Measurements from ENCODE around the gene APOL2.

APOL2 gene

GRCh38 chr22:36238373-36239149 is 766 bp downstream of the APOL2 start:
- no peak for DNase-seq
- no peak overlapping the region for H3K27ac ChIP-seq (ENCODE audit: low read depth, low read length)
- no peak overlapping the region for H2BK120ac ChIP-seq (ENCODE audit: low read depth, low read length)
- H3K4ac ChIP-seq (ENCODE audit: low read depth, low read length): no peak overlapping the region
- H3K4me1 ChIP-seq (ENCODE audit: control insufficient read depth, low read depth, low read length): peaks cover 2% of the 10 kb centered on the region
- H3K56ac ChIP-seq (ENCODE audit: low read length): peak overlapping the region; percentile 67
- no peak overlapping the region for H4K5ac ChIP-seq (ENCODE audit: low read length)
- H2AK5ac ChIP-seq (ENCODE audit: low read length): no peak overlapping the region
- no peaks in the 10 kb centered on the region for H3K36me3 ChIP-seq (ENCODE audit: control insufficient read depth, insufficient read depth, low read length)
- H3K4me3 ChIP-seq (ENCODE audit: low read length): no peak overlapping the region
- no CpG with 5 or more reads among the region's 5 CpGs for WGBS (ENCODE audit: extremely low coverage, insufficient coverage, low lambda C conversion rate)
- H2BK15ac ChIP-seq (replicated peaks; ENCODE audit: low read depth): no peak overlapping the region
- H3K18ac ChIP-seq (ENCODE audit: low read length): no peak overlapping the region
- H4K8ac ChIP-seq (ENCODE audit: low read depth, low read length): no peak overlapping the region
- peak overlapping the region; percentile 60 for H3K9ac ChIP-seq (ENCODE audit: low read length)
- H3K27me3 ChIP-seq (ENCODE audit: insufficient read depth, low read length, poor library complexity): no peaks in the 10 kb centered on the region
- H3K23ac ChIP-seq (ENCODE audit: low read length): no peak overlapping the region
- H3K4me2 ChIP-seq (ENCODE audit: low read length): no peak overlapping the region
- no peak overlapping the region for H2BK5ac ChIP-seq (ENCODE audit: low read length)
- no peaks in the 10 kb centered on the region for H3K79me1 ChIP-seq (ENCODE audit: low read length)
- H3K79me2 ChIP-seq (ENCODE audit: control insufficient read depth, insufficient read depth, low read length): no peaks in the 10 kb centered on the region

GRCh38 chr22:36237462-36238372 is 1.6 kb downstream of the APOL2 start:
- Histone ChIP-seq H3K18ac (ENCODE audit: low read length) (no peak overlapping the region), H3K23ac (ENCODE audit: low read length) (no peak overlapping the region), H2AK5ac (ENCODE audit: low read length) (no peak overlapping the region), H3K79me1 (ENCODE audit: low read length) (no peaks in the 10 kb centered on the region), H3K36me3 (ENCODE audit: control insufficient read depth, insufficient read depth, low read length) (no peaks in the 10 kb centered on the region), H3K4me1 (ENCODE audit: control insufficient read depth, low read depth, low read length) (peaks cover 2% of the 10 kb centered on the region), H3K27ac (ENCODE audit: low read depth, low read length) (no peak overlapping the region), H3K4me2 (ENCODE audit: low read length) (no peak overlapping the region), H3K9ac (ENCODE audit: low read length) (no peak overlapping the region), H3K56ac (ENCODE audit: low read length) (no peak overlapping the region), H2BK15ac (replicated peaks; ENCODE audit: low read depth) (no peak overlapping the region), H3K79me2 (ENCODE audit: control insufficient read depth, insufficient read depth, low read length) (no peaks in the 10 kb centered on the region), H3K4me3 (ENCODE audit: low read length) (no peak overlapping the region), H3K4ac (ENCODE audit: low read depth, low read length) (no peak overlapping the region), H4K8ac (ENCODE audit: low read depth, low read length) (no peak overlapping the region), H3K27me3 (ENCODE audit: insufficient read depth, low read length, poor library complexity) (no peaks in the 10 kb centered on the region), H4K5ac (ENCODE audit: low read length) (no peak overlapping the region), H2BK5ac (ENCODE audit: low read length) (no peak overlapping the region), H2BK120ac (ENCODE audit: low read depth, low read length) (no peak overlapping the region)
- no CpG with 5 or more reads among the region's 12 CpGs for WGBS (ENCODE audit: extremely low coverage, insufficient coverage, low lambda C conversion rate)
- no peak for DNase-seq

- H3K79me1 ChIP-seq (ENCODE audit: low read length): no peaks in the 10 kb centered on the region
- no peak overlapping the region for H3K27ac ChIP-seq (ENCODE audit: low read depth, low read length)
- no peak overlapping the region for H3K4me2 ChIP-seq (ENCODE audit: low read length)
- H3K27me3 ChIP-seq (ENCODE audit: insufficient read depth, low read length, poor library complexity): no peaks in the 10 kb centered on the region
- H4K8ac ChIP-seq (ENCODE audit: low read depth, low read length): no peak overlapping the region
- no peak overlapping the region for H2BK5ac ChIP-seq (ENCODE audit: low read length)
- no peak overlapping the region for H3K23ac ChIP-seq (ENCODE audit: low read length)
- no peak overlapping the region for H3K4me3 ChIP-seq (ENCODE audit: low read length)
- no CpG with 5 or more reads among the region's 14 CpGs for WGBS (ENCODE audit: extremely low coverage, insufficient coverage, low lambda C conversion rate)
- peaks cover 2% of the 10 kb centered on the region for H3K4me1 ChIP-seq (ENCODE audit: control insufficient read depth, low read depth, low read length)
- H4K5ac ChIP-seq (ENCODE audit: low read length): no peak overlapping the region
- H3K79me2 ChIP-seq (ENCODE audit: control insufficient read depth, insufficient read depth, low read length): no peaks in the 10 kb centered on the region
- H3K9ac ChIP-seq (ENCODE audit: low read length): no peak overlapping the region
- no peaks in the 10 kb centered on the region for H3K36me3 ChIP-seq (ENCODE audit: control insufficient read depth, insufficient read depth, low read length)
- H3K56ac ChIP-seq (ENCODE audit: low read length): no peak overlapping the region
- H3K18ac ChIP-seq (ENCODE audit: low read length): no peak overlapping the region
- no peak overlapping the region for H2AK5ac ChIP-seq (ENCODE audit: low read length)
- DNase-seq: no peak
- H2BK120ac ChIP-seq (ENCODE audit: low read depth, low read length): no peak overlapping the region
- no peak overlapping the region for H3K4ac ChIP-seq (ENCODE audit: low read depth, low read length)
- no peak overlapping the region for H2BK15ac ChIP-seq (replicated peaks; ENCODE audit: low read depth)
Measured at GRCh38 chr22:36236388-36237319, 2.7 kb downstream of the APOL2 start.

- Histone ChIP-seq H3K56ac (ENCODE audit: low read length) (no peak overlapping the region), H3K79me1 (ENCODE audit: low read length) (no peaks in the 10 kb centered on the region), H3K4ac (ENCODE audit: low read depth, low read length) (no peak overlapping the region), H2BK120ac (ENCODE audit: low read depth, low read length) (no peak overlapping the region), H2BK15ac (replicated peaks; ENCODE audit: low read depth) (no peak overlapping the region), H3K79me2 (ENCODE audit: control insufficient read depth, insufficient read depth, low read length) (no peaks in the 10 kb centered on the region), H3K27me3 (ENCODE audit: insufficient read depth, low read length, poor library complexity) (no peaks in the 10 kb centered on the region), H3K27ac (ENCODE audit: low read depth, low read length) (no peak overlapping the region), H3K23ac (ENCODE audit: low read length) (no peak overlapping the region), H3K4me1 (ENCODE audit: control insufficient read depth, low read depth, low read length) (peaks cover 2% of the 10 kb centered on the region), H2BK5ac (ENCODE audit: low read length) (no peak overlapping the region), H3K4me3 (ENCODE audit: low read length) (no peak overlapping the region), H3K36me3 (ENCODE audit: control insufficient read depth, insufficient read depth, low read length) (no peaks in the 10 kb centered on the region), H4K5ac (ENCODE audit: low read length) (no peak overlapping the region), H4K8ac (ENCODE audit: low read depth, low read length) (no peak overlapping the region), H3K9ac (ENCODE audit: low read length) (no peak overlapping the region), H3K4me2 (ENCODE audit: low read length) (no peak overlapping the region), H3K18ac (ENCODE audit: low read length) (no peak overlapping the region), H2AK5ac (ENCODE audit: low read length) (no peak overlapping the region)
- no CpG with 5 or more reads among the region's 3 CpGs for WGBS (ENCODE audit: extremely low coverage, insufficient coverage, low lambda C conversion rate)
- no peak for DNase-seq
Measured at GRCh38 chr22:36235585-36235984, 3.7 kb downstream of the APOL2 start.

- Histone ChIP-seq H3K9ac (ENCODE audit: low read length) (no peak overlapping the region), H2BK120ac (ENCODE audit: low read depth, low read length) (no peak overlapping the region), H3K56ac (ENCODE audit: low read length) (no peak overlapping the region), H3K27ac (ENCODE audit: low read depth, low read length) (no peak overlapping the region), H3K4me2 (ENCODE audit: low read length) (no peak overlapping the region), H3K18ac (ENCODE audit: low read length) (no peak overlapping the region), H3K4me3 (ENCODE audit: low read length) (no peak overlapping the region), H3K79me1 (ENCODE audit: low read length) (no peaks in the 10 kb centered on the region), H4K5ac (ENCODE audit: low read length) (no peak overlapping the region), H2AK5ac (ENCODE audit: low read length) (no peak overlapping the region), H4K8ac (ENCODE audit: low read depth, low read length) (no peak overlapping the region), H3K23ac (ENCODE audit: low read length) (no peak overlapping the region), H2BK15ac (replicated peaks; ENCODE audit: low read depth) (no peak overlapping the region), H3K36me3 (ENCODE audit: control insufficient read depth, insufficient read depth, low read length) (no peaks in the 10 kb centered on the region), H3K79me2 (ENCODE audit: control insufficient read depth, insufficient read depth, low read length) (no peaks in the 10 kb centered on the region), H3K4me1 (ENCODE audit: control insufficient read depth, low read depth, low read length) (peaks cover 2% of the 10 kb centered on the region), H2BK5ac (ENCODE audit: low read length) (no peak overlapping the region), H3K27me3 (ENCODE audit: insufficient read depth, low read length, poor library complexity) (no peaks in the 10 kb centered on the region), H3K4ac (ENCODE audit: low read depth, low read length) (no peak overlapping the region)
- DNase-seq: no peak
- no CpG with 5 or more reads among the region's 2 CpGs for WGBS (ENCODE audit: extremely low coverage, insufficient coverage, low lambda C conversion rate)
Measured at GRCh38 chr22:36234919-36235318, 4.4 kb downstream of the APOL2 start.

Data from mesendoderm (in vitro differentiated cells).